IMR-90 (cell line): ENCODE results near the gene PXK.

Experiments used
- CEBPB ChIP-seq: IDR thresholded peaks from 2 replicates; pipeline ENCODE4 v1.6.1; 2012; ENCODE audit warnings: low read depth, low read length, improper control_type of control experiment
- CHD1 ChIP-seq: IDR thresholded peaks from 2 replicates; pipeline ENCODE4 v1.6.1; 2012; ENCODE audit warnings: low read depth, low read length, improper control_type of control experiment
- CTCF ChIP-seq: conservative IDR thresholded peaks from 2 replicates; pipeline ENCODE4 v1.5.1; 2012; ENCODE audit warnings: mild to moderate bottlenecking, low read depth, low read length, improper control_type of control experiment
- ELK1 ChIP-seq: fragments of 150-350 bp; IDR thresholded peaks from 2 replicates; pipeline ENCODE4 v1.6.1; 2016; ENCODE audit warnings: low read depth, mild to moderate bottlenecking, low read length, moderate library complexity, borderline replicate concordance
- FOS ChIP-seq: fragments of 150-350 bp; IDR thresholded peaks from 2 replicates; pipeline ENCODE4 v1.6.1; 2016; ENCODE audit warnings: low read depth, low read length
- MAFK ChIP-seq: IDR thresholded peaks from 2 replicates; pipeline ENCODE4 v1.6.1; 2012; ENCODE audit warnings: low read depth, low read length, improper control_type of control experiment
- MAZ ChIP-seq: IDR thresholded peaks from 2 replicates; pipeline ENCODE4 v1.6.1; 2012; ENCODE audit warnings: low read depth, mild to moderate bottlenecking, low read length, improper control_type of control experiment, moderate library complexity, borderline replicate concordance
- MXI1 ChIP-seq: IDR thresholded peaks from 2 replicates; pipeline ENCODE4 v1.6.1; 2012; ENCODE audit warnings: low read depth, mild to moderate bottlenecking, low read length, moderate library complexity, borderline replicate concordance
- NFE2L2 ChIP-seq: fragments of 150-350 bp; IDR thresholded peaks from 2 replicates; pipeline ENCODE4 v1.6.1; 2016; ENCODE audit warnings: low read depth, mild to moderate bottlenecking, low read length
- POLR2A ChIP-seq: IDR thresholded peaks from 2 replicates; pipeline ENCODE4 v1.6.1; 2012; ENCODE audit warnings: mild to moderate bottlenecking, low read depth, low read length
- RAD21 ChIP-seq: IDR thresholded peaks from 2 replicates; pipeline ENCODE4 v1.6.1; 2012; ENCODE audit warnings: low read length, improper control_type of control experiment
- RCOR1 ChIP-seq: IDR thresholded peaks from 2 replicates; pipeline ENCODE4 v1.6.1; 2012; ENCODE audit warnings: mild to moderate bottlenecking, low read length, improper control_type of control experiment; ENCODE audit not compliant: insufficient replicate concordance
- SMC3 ChIP-seq: fragments of 150-350 bp; IDR thresholded peaks from 2 replicates; pipeline ENCODE4 v1.6.1; 2016; ENCODE audit warnings: low read depth, mild to moderate bottlenecking, antibody characterized with exemption, low read length, moderate library complexity
- USF2 ChIP-seq: fragments of 150-350 bp; IDR thresholded peaks from 2 replicates; pipeline ENCODE4 v1.6.1; 2017; ENCODE audit warnings: mild to moderate bottlenecking, antibody characterized with exemption, low read length, low read depth

- TF ChIP-seq POLR2A (no peak), RCOR1 (no peak), CHD1 (no peak), CTCF (no peak), RAD21 (no peak), MAZ (no peak), MAFK (no peak), FOS (peak; percentile 53; the same call in 1 of the 2 replicates), CEBPB (peak; percentile 96), MXI1 (no peak), NFE2L2 (no peak), USF2 (no peak), SMC3 (no peak), ELK1 (no peak)
These were observed 138.6 kb downstream of the PXK start for GRCh38 chr3:58471025-58471887.
